ENCODE measurements around the gene CABLES1.

Gene CABLES1

GRCh38 chr18:23194155-23194996 is 59.1 kb downstream of the CABLES1 start:
- no peak for DNase-seq (ENCODE audit: low spot score)

DNA sequence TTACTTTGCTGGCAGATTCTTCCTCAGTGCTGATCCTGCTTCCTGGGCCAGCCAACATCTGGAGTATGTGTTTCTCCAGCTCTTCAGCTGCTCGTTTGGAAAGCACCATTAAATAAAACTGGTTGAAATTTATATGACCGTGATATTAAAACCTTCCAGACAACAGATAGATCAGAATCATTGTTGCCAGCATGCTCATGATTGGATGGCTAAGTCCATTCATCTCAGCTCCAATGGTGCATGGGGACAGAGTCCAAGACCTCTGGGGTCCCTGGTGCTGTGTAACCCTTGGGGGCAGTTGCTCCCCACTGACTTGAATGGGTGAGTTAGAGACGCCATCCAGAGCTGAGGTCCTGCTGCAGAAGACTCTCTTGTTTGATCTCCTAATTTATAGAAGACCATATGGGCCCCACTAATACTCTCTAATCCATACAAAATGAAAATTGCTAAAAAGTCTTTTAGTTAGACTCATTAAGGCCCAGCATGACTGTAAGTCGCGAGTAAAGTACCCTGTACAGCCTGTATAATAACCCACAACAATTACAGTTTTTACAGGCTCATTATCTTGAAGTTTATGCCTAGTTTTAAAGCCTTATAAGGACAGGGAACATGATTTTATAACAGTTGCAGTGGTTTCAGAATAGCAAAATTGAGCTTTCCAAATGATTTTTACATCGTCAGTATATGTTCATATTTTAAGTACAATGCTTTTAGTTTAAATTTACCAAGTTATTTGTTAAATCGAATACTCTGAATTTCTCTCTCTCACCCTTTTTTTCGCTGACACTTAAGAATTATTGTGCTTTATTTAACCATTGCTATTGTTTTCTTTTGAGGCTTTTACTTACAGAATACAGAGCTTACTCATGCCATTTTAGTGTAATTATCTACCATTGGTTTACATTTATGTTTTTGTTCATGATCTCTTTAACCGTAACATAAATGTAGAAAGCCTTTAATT is 60.0 kb downstream of the CABLES1 start:
- DNase-seq (ENCODE audit: low spot score): no peak

DNA sequence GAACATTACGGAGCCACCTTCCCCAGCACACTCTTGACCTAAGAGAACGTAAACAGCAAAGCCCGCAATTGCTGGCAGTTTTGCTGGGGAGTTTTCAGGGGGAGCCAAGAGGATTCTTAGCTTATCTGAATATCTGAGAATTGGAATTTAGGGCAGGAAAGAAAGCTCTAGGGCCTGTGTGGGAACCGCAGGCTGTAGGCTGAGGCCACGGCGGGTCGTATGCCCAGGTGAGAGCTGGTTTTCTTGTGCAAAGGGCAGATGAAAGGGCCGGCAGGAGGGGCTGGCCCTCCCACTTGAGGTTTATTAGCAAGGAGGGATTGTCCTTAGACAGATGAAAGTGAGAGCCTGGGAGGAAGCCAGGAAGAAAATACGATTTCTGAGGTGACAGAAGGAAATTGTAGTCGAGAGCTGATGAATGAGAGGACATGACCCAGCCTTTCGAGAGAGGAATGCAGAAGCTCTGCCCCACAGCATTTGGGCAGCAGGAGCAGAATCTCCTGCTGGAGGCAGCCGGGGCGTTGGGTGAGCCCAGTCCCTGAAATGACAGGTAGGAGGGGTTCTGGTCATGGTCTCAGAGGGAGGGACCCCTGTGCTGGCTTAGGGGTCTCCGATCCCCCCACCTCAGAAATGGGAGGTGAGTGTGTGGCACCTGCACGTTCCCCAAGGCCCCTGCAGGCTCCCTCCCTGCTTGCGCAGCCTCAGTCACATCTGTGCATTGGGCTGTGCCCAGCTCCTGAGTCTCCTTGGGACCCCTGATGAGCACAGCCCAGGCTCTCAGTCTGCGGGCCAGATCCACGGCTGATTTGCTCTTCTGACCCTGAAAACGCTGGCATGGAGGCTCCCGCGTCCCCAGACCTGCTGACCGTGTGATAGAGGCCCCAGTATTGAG is 61.1 kb downstream of the CABLES1 start:
- no peak for DNase-seq (ENCODE audit: low spot score)

DNA sequence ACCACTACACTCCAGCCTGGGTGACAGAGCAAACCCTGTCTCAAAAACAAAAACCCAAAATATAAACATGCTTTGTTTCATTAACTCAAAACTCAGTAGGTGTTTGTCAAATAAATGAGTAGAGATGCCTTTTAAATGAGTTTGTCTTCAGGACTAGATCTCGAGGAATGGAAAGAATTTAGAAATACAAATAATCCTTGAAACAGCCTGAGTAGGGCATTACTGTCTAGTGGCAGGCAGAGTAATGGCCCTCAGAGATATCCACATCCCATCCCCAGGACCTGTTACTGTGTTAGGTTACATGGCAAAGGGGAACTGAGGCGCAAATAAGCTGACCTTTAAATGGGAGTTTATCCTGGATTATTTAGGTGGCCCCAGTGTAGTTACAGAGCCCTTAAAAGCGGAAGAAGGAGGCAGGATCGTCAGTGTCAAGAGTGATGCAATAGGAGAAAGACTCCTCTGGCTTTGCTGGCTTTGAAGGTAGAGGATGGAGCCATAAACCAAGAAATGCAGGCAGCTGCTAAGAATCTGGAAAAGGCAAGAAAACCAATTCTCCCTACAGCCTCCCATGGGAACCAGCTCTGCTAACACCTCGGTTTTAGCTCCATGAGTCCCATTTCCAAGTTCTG is 63.0 kb downstream of the CABLES1 start:
- DNase-seq (ENCODE audit: low spot score): no peak

GRCh38 chr18:23200756-23201155 is 65.5 kb downstream of the CABLES1 start:
- DNase-seq (ENCODE audit: low spot score): no peak

GRCh38 chr18:23201741-23202140 is 66.5 kb downstream of the CABLES1 start:
- no peak for DNase-seq (ENCODE audit: low spot score)

- DNase-seq (ENCODE audit: low spot score): no peak
Measured at GRCh38 chr18:23203891-23204432, 68.7 kb downstream of the CABLES1 start.

DNA sequence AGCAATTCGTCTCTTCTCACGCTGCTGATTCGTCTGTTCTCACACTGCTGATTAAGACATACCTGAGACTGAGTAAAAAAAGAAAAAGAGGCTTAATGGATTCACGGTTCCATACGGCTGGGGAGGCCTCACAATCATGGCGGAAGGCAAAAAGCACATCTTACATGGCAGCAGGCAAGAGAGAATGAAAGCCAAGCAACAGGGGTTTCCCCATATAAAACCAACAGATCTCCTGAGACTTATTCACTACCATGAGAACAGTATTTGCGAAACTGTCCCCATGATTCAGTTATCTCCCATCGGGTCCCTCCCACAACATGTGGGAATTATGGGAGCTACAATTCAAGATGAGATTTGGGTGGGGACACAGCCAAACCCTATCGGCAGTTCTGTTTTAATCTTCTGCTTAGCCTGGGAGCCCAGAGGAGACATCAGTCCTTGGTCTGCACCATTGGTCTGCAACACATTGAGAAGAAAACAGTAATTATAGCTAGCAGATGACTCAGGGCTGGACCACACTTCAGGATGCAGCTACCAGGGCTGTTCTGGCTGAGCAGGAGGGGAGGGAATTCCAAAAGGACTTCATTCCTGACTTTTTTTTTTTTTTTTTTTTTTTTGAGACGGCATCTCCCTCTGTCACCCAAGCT is 69.4 kb downstream of the CABLES1 start:
- DNase-seq (ENCODE audit: low spot score): no peak

GRCh38 chr18:23205980-23206379 is 70.7 kb downstream of the CABLES1 start:
- no peak for DNase-seq (ENCODE audit: low spot score)

DNA sequence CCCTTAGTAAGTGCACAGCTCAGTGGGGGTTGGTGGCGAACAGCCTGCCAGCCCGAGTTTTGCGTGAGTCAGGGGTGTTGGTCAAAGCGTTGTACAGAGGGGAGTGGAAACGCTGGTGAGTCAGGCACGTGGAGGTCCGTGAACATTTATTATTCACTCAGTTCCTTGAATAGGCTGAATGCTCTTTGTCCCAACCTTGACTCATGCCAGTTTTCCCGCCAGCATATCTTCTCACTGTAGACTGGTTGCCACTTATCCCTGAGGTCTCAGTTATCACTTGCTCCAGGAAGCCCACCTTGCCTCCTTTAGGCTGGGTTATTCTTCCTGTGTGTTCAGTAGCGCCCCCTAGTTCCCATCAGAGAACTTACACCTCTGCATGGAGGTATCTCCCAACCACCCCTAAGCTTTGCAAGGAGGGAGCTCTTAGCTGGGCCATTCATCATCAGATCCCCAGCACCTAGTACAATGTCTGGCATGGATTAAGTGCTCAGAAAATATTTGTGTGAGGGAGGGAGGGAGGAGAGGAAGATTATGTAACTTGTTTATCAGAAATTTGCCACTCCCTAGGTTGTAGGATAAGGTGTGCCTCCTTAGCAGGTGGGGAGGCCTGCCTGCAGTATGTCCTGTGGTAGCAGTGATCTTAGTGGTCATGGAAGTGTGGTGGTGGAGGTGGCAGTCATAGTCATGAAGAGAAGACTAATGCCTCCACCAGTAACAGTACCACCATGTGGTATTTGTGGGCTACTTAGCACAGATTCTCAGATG is 72.1 kb downstream of the CABLES1 start:
- no peak for DNase-seq (ENCODE audit: low spot score)

DNA sequence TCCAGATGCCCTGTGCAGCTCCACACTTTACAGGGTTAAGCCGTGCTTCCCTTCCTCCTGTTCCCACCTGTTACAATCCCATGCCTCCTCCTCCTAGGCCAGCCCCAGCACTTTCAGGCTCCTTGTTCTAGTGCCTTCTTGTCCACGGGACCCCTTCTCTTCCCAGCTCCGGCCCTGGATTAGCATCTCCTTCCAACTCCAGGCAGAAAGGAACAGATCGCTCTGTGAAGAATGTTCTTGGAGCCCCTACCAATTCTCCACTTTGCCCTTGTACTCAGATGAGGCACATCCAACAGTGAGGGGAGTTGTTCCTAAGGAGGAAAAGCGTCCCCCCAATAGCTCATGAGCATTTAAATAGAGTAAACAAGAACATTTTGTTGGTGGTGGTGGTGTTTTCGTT is 72.7 kb downstream of the CABLES1 start:
- DNase-seq (ENCODE audit: low spot score): no peak

DNA sequence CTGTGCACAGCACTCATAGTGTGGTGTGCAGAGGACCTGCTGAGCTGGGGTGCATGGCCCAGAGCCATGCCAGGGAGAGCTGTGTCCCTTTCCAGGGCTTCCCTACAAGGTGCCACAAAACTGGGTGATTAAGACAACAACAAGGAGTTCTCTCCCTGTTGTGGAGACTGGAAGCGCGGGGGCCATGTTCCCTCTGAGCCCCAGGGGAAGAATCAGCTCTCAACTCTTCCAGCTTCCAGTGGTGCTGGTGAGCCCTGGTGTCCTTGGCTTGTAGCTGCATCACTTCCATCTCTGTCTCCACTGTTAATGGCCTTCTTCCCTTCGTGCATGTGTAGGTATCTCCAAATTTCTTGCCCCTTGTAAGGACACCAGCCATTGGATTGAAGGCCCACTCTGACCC is 73.3 kb downstream of the CABLES1 start:
- DNase-seq (ENCODE audit: low spot score): no peak

DNA sequence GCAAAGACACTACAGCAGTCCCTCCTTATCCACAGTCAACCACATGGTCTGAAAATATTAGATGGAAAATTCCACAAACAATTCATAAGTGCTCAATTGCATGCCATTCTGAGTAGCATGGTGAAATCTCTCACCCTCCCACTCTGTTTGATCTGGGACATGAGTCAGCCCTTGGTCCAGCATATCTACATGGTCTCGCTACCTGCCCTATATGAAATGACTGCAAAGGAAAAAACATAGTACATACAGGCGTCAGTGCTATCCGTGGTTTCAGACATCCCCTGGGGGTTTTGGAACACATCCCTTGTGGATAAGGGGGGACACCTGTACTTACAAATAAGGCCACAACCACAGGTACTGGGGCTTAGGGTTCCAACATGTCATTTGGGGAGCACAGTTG is 73.7 kb downstream of the CABLES1 start:
- no peak for DNase-seq (ENCODE audit: low spot score)

DNA sequence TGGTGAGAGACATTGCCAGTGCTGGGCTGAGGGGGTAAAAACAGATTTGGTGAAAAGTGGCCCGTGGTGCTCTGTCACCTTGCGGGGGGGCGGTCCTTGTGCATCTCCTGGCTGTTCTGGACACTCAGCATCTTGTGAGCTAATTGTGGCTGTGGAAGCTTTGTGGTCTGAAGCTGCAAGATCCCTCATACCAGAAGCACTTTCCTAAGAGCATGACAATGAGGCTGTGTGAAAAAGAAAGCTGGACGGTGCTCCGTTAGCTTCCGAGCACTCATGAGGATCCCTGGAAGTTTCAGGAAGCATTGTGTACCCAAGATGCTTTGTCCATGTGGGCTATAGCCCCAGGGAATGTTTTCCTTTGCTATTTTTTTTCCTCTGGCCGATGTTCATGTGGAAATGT is 74.5 kb downstream of the CABLES1 start:
- DNase-seq (ENCODE audit: low spot score): no peak

DNA sequence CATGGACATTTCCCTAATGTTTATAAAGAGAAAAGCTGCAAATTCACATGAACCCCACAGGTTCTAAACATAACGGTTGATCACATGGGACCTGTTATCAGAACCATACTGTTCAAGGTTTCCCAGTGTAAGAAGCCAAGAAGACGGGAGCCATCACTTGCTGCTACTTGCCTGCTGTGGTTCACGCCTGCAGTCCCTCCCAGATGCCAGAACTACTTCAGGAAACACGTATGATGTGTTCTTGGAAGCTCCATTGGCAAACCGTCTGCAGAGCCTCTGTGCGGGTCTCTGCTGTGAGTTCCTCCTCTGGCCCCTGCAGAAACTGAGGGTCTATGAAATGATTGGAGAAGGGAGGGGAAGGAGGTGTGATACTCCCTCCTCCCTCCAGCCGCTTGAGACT is 75.2 kb downstream of the CABLES1 start:
- DNase-seq (ENCODE audit: low spot score): no peak

DNA sequence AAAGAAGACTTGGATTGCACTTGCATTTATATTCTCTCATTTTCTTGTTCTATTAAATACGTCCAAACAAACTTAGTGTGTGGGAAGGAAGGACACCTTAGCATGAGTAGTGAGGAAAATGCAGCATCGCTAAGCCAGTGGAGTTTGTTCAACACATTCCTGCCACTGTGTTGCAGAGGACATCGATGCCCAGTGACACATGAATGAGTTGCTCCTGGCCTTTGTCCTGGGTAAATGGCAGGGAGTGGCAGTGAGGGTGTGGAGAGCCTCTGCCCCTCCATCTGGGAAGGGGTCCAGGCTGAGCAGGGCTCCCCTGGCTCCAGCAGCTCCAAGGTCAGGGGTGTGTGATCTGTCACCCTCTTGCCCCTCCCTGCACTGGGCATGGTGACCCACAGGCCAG is 75.9 kb downstream of the CABLES1 start:
- DNase-seq (ENCODE audit: low spot score): no peak

DNA sequence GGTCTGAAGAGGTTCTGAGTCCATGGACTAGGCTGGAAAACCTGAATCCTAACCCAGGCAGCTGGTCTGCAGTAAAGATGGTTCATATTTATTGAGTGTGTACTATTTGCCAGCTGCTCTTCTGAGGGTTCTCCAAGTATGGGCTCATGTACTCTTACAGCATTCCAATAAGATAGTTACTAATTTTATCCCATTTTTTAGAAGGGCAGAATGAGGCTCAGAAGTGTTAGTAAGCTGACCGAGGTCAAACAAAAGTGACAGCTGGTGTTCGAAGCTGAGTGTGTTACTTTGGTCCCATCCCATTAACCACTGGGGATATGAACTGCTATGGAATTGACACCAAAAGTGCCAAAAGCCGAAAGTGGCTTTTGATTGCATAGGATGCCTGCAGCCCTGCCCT is 76.9 kb downstream of the CABLES1 start:
- DNase-seq (ENCODE audit: low spot score): no peak

- DNase-seq (ENCODE audit: low spot score): no peak
Measured at GRCh38 chr18:23213200-23213599, 77.9 kb downstream of the CABLES1 start.

DNA sequence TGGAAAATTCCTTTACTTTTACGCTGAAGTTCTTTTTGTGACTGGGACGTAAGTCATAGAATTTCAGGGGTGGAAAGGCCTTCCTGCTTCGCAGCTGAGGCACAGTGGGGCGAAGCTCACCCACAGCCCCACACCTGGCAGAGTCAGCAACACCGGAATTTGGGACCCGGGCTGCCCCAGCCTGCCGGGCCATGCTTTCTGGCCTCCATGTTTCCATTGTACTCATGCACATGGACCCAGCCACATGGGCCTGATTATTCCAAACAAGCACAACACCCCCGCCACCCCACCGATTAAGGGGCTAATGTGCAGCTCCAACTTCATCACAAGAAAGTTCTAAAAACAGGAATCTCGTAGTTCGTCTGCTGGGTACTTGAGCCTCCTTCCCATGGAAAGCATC is 82.5 kb downstream of the CABLES1 start:
- DNase-seq (ENCODE audit: low spot score): no peak

GRCh38 chr18:23220355-23220754 is 85.1 kb downstream of the CABLES1 start:
- no peak for DNase-seq (ENCODE audit: low spot score)
